SK-N-SH (cell line): Measurements from ENCODE around the gene TMEM202. TPM values are rescaled to one million over a fixed set of nuclear protein-coding genes. Genes with fewer than 3 reads are reported as not detected.

Source experiments
- CTCF ChIA-PET: fragments of 300-600, 350-600 bp; formaldehyde crosslinking; extraction: SDS; loops from one replicate; lab custom pipeline; 2021; lab: Yijun Ruan, JAX
- POLR2A ChIA-PET: fragments of 350-600 bp; sonication (Branson Sonifier 250); formaldehyde crosslinking; extraction: SDS; loops from one replicate; lab custom pipeline; 2020; ENCODE audit warnings: antibody characterized with exemption, inconsistent platforms; lab: Yijun Ruan, JAX
- DNase-seq: peaks from one replicate; pipeline ENCODE4 v3.0.0; 2012
- H2AFZ ChIP-seq: fragments of 200-600 bp; sonication (generic); 2 replicates; pipeline ENCODE4 v1.8.1; 2016; ENCODE audit warnings: antibody characterized with exemption, mild to moderate bottlenecking, low read depth
- H3F3A ChIP-seq: fragments of 200-600 bp; sonication (generic); replicated peaks from 2 replicates; pipeline ENCODE3; 2016; ENCODE audit warnings: antibody characterized with exemption, mild to moderate bottlenecking; ENCODE audit not compliant: insufficient read depth
- H3K27ac ChIP-seq, 2 experiments: fragments of 200-500 bp in 1 of 2; fragments of 200-600 bp in 1 of 2; sonication (Bioruptor generic) in 1 of 2; sonication (generic), shearing (Covaris generic) in 1 of 2; 2 replicates each; pipeline versions ENCODE4 v1.5.1 to v1.6.1; 2014 to 2016; ENCODE audit warnings: low read depth in 2 of 2, inconsistent platforms in 1 of 2, low read length in 1 of 2, mild to moderate bottlenecking in 1 of 2, mixed read lengths in 1 of 2
- H3K27me3 ChIP-seq: fragments of 200-600 bp; sonication (generic), shearing (Covaris generic); 2 replicates; pipeline ENCODE4 v1.6.1; 2016; ENCODE audit warnings: mixed run types; ENCODE audit not compliant: insufficient read depth
- H3K36me3 ChIP-seq, 2 experiments: fragments of 200-500 bp in 1 of 2; fragments of 200-600 bp in 1 of 2; sonication (Bioruptor generic) in 1 of 2; sonication (generic) in 1 of 2; replicated peaks in 1 of 2; 2 replicates each; pipeline versions ENCODE3 to v1.5.1; 2014 to 2016; ENCODE audit warnings: low read length in 1 of 2, mild to moderate bottlenecking in 1 of 2; ENCODE audit not compliant: insufficient read depth in 2 of 2, control insufficient read depth in 1 of 2
- H3K4me1 ChIP-seq, 2 experiments: fragments of 200-500 bp in 1 of 2; fragments of 200-600 bp in 1 of 2; sonication (Bioruptor generic) in 1 of 2; sonication (generic), shearing (Covaris generic) in 1 of 2; 2 replicates each; pipeline versions ENCODE4 v1.5.1 to v1.6.1; 2014 to 2016; ENCODE audit warnings: low read depth in 1 of 2, low read length in 1 of 2, mixed run types in 1 of 2; ENCODE audit not compliant: insufficient read depth in 2 of 2, control insufficient read depth in 1 of 2
- H3K4me2 ChIP-seq: fragments of 200-600 bp; sonication (generic), shearing (Covaris generic); 2 replicates; pipeline ENCODE4 v1.6.1; 2017; ENCODE audit warnings: mixed run types
- H3K4me3 ChIP-seq, 2 experiments: fragments of 200-500 bp in 1 of 2; fragments of 200-600 bp in 1 of 2; sonication (Bioruptor generic) in 1 of 2; sonication (generic), shearing (Covaris generic) in 1 of 2; 2 replicates each; pipeline versions ENCODE4 v1.5.1 to v1.8.1; 2014 to 2016; ENCODE audit warnings: low read depth in 2 of 2, inconsistent platforms in 1 of 2, low read length in 1 of 2, mild to moderate bottlenecking in 1 of 2, mixed read lengths in 1 of 2, moderate library complexity in 1 of 2
- H3K79me2 ChIP-seq: fragments of 200-600 bp; sonication (generic); 2 replicates; pipeline ENCODE4 v1.8.1; 2017; ENCODE audit warnings: mild to moderate bottlenecking; ENCODE audit not compliant: insufficient read depth
- H3K9ac ChIP-seq: fragments of 200-600 bp; sonication (generic); 2 replicates; pipeline ENCODE4 v1.6.1; 2017; ENCODE audit warnings: mixed run types
- H3K9me2 ChIP-seq: fragments of 200-600 bp; sonication (generic); 2 replicates; pipeline ENCODE4 v1.6.1; 2017; ENCODE audit warnings: mixed run types
- H3K9me3 ChIP-seq: fragments of 200-600 bp; sonication (generic); 2 replicates; pipeline ENCODE4 v1.6.1; 2017; ENCODE audit warnings: mixed run types, mild to moderate bottlenecking, moderate library complexity
- H4K20me1 ChIP-seq: fragments of 200-600 bp; sonication (generic); 2 replicates; pipeline ENCODE4 v1.6.1; 2017; ENCODE audit warnings: mild to moderate bottlenecking, mixed run types; ENCODE audit not compliant: insufficient read depth
- FOSL2 ChIP-seq: IDR thresholded peaks from 2 replicates; pipeline ENCODE4 v1.4.0; 2012; ENCODE audit warnings: low read depth, mild to moderate bottlenecking, moderate library complexity, borderline replicate concordance
- GATA2 ChIP-seq: sonication (generic); formaldehyde crosslinking; IDR thresholded peaks from 2 replicates; pipeline ENCODE4 v1.5.0; 2020; ENCODE audit warnings: mild to moderate bottlenecking, missing genetic modification reagents
- JUND ChIP-seq: IDR thresholded peaks from 2 replicates; pipeline ENCODE4 v1.4.0; 2012
- NRF1 ChIP-seq: IDR thresholded peaks from 2 replicates; pipeline ENCODE4 v1.6.1; 2012; ENCODE audit warnings: low read depth, mild to moderate bottlenecking, low read length
- PBX3 ChIP-seq: IDR thresholded peaks from 2 replicates; pipeline ENCODE4; 2012
- POLR2AphosphoS5 ChIP-seq: IDR thresholded peaks from 2 replicates; pipeline ENCODE4 v1.6.1; 2012; ENCODE audit warnings: low read depth, low read length
- REST ChIP-seq: IDR thresholded peaks from 2 replicates; pipeline ENCODE4 v1.6.1; 2012; ENCODE audit warnings: mild to moderate bottlenecking, low read depth, low read length, moderate library complexity
- SIN3A ChIP-seq: IDR thresholded peaks from 2 replicates; pipeline ENCODE4 v1.6.1; 2012; ENCODE audit warnings: low read depth, mild to moderate bottlenecking, low read length, moderate library complexity, borderline replicate concordance
- SMC3 ChIP-seq: IDR thresholded peaks from 2 replicates; pipeline ENCODE4 v1.6.1; 2012; ENCODE audit warnings: low read depth, low read length, improper control_type of control experiment
- TCF12 ChIP-seq: IDR thresholded peaks from 2 replicates; pipeline ENCODE4 v1.4.0; 2012
- USF1 ChIP-seq: IDR thresholded peaks from 2 replicates; pipeline ENCODE4 v1.4.0; 2012; ENCODE audit warnings: low read depth, borderline replicate concordance
- WGBS: methylation state at CpG from one replicate; pipeline ENCODE4 v1.1.6; 2017; ENCODE audit warnings: low lambda C conversion rate; 5-methylcytosine and 5-hydroxymethylcytosine counted together
- polyA plus RNA-seq, 3 experiments: library from polyadenylated mRNA; depleted of rRNA; stranded (reverse); fragments of >200 nt; gene quantifications; 2 replicates each; pipeline ENCODE4 v1.2.3, GENCODE V29; 2012
- TF ChIP-seq, protein P1 (sequence below): fragments of 150-350 bp; IDR thresholded peaks from 2 replicates; pipeline ENCODE4 v1.6.1; 2017; ENCODE audit warnings: antibody characterized with exemption, low read length, low read depth, borderline replicate concordance
- TF ChIP-seq, protein P2 (sequence below): fragments of 200-600 bp; sonication (generic); IDR thresholded peaks from 2 replicates; pipeline ENCODE4 v1.6.1; 2017; ENCODE audit warnings: antibody characterized with exemption, mild to moderate bottlenecking, moderate library complexity
- TF ChIP-seq, protein P3 (sequence below): fragments of 150-350 bp; IDR thresholded peaks from 2 replicates; pipeline ENCODE4 v1.6.1; 2016; ENCODE audit warnings: mild to moderate bottlenecking, low read depth, low read length

TMEM202 gene
- not detected in 2 replicates for polyA plus RNA-seq (2012; rRNA removed)
- polyA plus RNA-seq (2012; cell fraction: cytosol; rRNA removed), result not detected in 2 replicates
- polyA plus RNA-seq (2012; cell fraction: nucleus; rRNA removed), result not detected in 2 replicates

DNA sequence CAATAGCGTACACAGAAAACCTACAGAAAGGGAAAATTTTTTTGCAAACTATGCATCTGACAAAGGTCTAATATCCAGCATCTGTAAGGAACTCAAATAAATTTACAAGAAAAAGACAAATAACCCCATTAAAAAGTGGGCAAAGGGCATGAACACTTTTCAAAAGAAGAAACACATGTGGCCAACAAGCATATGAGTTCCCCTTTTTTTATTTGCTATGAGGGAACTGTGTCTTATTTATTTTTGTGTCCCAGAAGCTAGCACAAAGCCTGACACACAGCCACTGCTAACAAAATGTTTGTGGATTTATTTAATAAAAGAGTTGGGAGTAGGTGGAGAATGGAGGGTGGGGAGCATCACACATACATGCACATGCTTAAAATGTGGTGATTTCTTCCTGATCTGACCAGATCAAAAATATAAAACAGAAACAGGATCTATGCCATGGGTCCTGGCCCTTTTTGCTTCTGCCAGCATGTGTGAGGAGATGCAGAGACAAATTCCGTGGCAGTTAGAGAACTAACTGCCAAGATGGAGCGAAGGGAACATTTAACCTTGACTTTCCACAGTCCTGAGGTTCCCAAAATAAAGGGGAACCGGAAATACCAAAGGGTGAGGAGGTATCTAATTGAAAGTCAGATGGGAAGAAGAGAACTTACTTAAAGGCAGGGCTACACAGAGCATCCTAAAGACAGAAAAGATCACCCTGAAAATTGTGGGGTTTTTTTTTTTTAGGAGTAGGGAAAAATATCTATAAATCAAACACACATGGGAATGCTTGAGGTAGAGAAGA, at the start of gene TMEM202:
Gene TMEM202, plus strand, starts transcription at position 510 of the 793 bp plus-strand sequence. Its CDS starts 22 bp downstream, at position 532.
- POLR2A ChIA-PET, result no interaction called here
- Histone ChIP-seq H3K9me3 (no peaks in the 10 kb centered on the region), H3K27ac (no peak within 1 kb of the TSS), H3K9me2 (no peaks in the 10 kb centered on the region), H3K9ac (no peak within 1 kb of the TSS), H3K27me3 (peaks cover 25% of the 10 kb centered on the region; the same call in 1 of the 2 replicates), H3K79me2 (no peaks in the 10 kb centered on the region), H4K20me1 (no peaks in the 10 kb centered on the region)
- 32% methylated on average over 4 of the region's 4 CpGs for WGBS
- CTCF ChIA-PET, result no interaction called here
- no peak for TF ChIP-seq JUND
- TF ChIP-seq SMC3, result no peak
- TF ChIP-seq POLR2AphosphoS5, result no peak
- no peak for TF ChIP-seq FOSL2
- TF ChIP-seq, protein P1, sequence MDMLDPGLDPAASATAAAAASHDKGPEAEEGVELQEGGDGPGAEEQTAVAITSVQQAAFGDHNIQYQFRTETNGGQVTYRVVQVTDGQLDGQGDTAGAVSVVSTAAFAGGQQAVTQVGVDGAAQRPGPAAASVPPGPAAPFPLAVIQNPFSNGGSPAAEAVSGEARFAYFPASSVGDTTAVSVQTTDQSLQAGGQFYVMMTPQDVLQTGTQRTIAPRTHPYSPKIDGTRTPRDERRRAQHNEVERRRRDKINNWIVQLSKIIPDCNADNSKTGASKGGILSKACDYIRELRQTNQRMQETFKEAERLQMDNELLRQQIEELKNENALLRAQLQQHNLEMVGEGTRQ, result no peak
- TF ChIP-seq TCF12, result no peak
- no peak for TF ChIP-seq NRF1
- TF ChIP-seq GATA2 (CRISPR knock-in tag), result no peak
- no peak for TF ChIP-seq SIN3A
- TF ChIP-seq, all 33 proteins: peak for 0
- DNase-seq, result no peak
- Histone ChIP-seq H3K4me1 (no peaks in the 10 kb centered on the region), H3K36me3 (no peaks in the 10 kb centered on the region), H2AFZ (no peak within 1 kb of the TSS), H3F3A (no peaks in the 10 kb centered on the region), H3K4me2 (no peak within 1 kb of the TSS), H3K4me3 (no peak within 1 kb of the TSS)

DNA sequence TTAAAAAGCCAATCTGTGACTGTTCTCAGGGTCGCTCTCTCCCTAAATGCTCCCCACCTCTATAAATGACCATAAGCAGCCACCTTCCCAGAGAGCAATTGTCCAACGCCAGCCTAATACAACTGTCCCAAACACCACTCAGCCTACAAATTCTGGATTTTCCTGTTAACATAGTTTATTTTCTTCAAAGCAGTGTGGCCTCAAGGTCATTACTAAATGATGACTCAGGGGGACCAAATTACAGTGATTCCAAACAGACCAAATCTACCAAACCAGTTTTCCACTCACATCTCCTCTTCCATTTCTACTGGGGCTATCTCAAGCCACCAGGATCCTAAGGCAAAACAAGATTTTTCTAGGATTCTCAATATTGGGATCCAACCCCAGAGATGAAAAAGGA, 44.8 kb upstream of the TMEM202 start:
- Histone ChIP-seq H3K4me3 (no peak overlapping the region), H3K27ac (no peak overlapping the region), H3K4me2 (no peak overlapping the region), H3K9me2 (no peaks in the 10 kb centered on the region), H3K9me3 (no peaks in the 10 kb centered on the region), H3K36me3 (peaks cover 20 to 70% of the 10 kb centered on the region in 2 experiments), H2AFZ (no peak overlapping the region), H3K27me3 (no peaks in the 10 kb centered on the region), H4K20me1 (no peaks in the 10 kb centered on the region), H3K9ac (no peak overlapping the region), H3K79me2 (no peaks in the 10 kb centered on the region), H3K4me1 (peaks cover 0 to 5% of the 10 kb centered on the region in 2 experiments; a peak in 2 of 4 replicates), H3F3A (no peaks in the 10 kb centered on the region)
- CTCF ChIA-PET, result no interaction called here
- no peak for DNase-seq
- POLR2A ChIA-PET, result no interaction called here
- 87% methylated on average over 2 of the region's 2 CpGs for WGBS
- TF ChIP-seq, protein P1, result no peak
- TF ChIP-seq, protein P2, sequence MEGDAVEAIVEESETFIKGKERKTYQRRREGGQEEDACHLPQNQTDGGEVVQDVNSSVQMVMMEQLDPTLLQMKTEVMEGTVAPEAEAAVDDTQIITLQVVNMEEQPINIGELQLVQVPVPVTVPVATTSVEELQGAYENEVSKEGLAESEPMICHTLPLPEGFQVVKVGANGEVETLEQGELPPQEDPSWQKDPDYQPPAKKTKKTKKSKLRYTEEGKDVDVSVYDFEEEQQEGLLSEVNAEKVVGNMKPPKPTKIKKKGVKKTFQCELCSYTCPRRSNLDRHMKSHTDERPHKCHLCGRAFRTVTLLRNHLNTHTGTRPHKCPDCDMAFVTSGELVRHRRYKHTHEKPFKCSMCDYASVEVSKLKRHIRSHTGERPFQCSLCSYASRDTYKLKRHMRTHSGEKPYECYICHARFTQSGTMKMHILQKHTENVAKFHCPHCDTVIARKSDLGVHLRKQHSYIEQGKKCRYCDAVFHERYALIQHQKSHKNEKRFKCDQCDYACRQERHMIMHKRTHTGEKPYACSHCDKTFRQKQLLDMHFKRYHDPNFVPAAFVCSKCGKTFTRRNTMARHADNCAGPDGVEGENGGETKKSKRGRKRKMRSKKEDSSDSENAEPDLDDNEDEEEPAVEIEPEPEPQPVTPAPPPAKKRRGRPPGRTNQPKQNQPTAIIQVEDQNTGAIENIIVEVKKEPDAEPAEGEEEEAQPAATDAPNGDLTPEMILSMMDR, result no peak
- TF ChIP-seq, protein P3, sequence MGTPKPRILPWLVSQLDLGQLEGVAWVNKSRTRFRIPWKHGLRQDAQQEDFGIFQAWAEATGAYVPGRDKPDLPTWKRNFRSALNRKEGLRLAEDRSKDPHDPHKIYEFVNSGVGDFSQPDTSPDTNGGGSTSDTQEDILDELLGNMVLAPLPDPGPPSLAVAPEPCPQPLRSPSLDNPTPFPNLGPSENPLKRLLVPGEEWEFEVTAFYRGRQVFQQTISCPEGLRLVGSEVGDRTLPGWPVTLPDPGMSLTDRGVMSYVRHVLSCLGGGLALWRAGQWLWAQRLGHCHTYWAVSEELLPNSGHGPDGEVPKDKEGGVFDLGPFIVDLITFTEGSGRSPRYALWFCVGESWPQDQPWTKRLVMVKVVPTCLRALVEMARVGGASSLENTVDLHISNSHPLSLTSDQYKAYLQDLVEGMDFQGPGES, result no peak
- TF ChIP-seq FOSL2, result no peak
- no peak for TF ChIP-seq USF1
- TF ChIP-seq PBX3, result no peak
- no peak for TF ChIP-seq NRF1
- TF ChIP-seq REST, result no peak
- TF ChIP-seq SIN3A, result no peak
